NCI-H526 (cell line): ENCODE results near the gene IL1RN.
A peak's percentile ranks its signal among the peaks of the same experiment; 100 is the strongest.

ENCODE experiments used
- DNase-seq, 2 experiments: peaks; one replicate each; lab custom pipeline; 2025; lab: John Stamatoyannopoulos, UW

IL1RN gene

DNA sequence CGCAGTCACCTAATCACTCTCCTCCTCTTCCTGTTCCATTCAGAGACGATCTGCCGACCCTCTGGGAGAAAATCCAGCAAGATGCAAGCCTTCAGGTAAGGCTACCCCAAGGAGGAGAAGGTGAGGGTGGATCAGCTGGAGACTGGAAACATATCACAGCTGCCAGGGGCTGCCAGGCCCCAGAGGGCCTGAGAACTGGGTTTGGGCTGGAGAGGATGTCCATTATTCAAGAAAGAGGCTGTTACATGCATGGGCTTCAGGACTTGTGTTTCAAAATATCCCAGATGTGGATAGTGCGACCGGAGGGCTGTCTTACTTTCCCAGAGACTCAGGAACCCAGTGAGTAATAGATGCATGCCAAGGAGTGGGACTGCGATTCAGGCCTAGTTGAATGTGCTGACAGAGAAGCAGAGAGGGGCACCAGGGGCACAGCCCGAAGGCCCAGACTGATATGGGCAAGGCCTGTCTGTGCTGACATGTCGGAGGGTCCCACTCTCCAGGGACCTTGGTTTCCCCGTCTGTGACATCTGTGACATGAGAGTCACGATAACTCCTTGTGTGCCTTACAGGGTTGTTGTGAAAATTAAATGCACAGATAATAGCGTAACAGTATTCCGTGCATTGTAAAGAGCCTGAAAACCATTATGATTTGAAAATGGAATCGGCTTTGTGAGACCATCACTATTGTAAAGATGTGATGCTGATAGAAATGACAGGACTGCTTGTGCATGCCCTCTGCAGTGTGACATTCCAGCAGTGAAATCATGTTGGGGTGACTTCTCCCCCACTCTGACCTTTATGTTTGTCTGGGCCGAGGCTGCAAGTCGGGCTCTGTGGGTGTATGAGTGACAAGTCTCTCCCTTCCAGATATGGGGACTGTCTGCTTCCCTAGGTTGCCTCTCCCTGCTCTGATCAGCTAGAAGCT, 510 bp downstream of the IL1RN start:
- DNase-seq: no peak

DNA sequence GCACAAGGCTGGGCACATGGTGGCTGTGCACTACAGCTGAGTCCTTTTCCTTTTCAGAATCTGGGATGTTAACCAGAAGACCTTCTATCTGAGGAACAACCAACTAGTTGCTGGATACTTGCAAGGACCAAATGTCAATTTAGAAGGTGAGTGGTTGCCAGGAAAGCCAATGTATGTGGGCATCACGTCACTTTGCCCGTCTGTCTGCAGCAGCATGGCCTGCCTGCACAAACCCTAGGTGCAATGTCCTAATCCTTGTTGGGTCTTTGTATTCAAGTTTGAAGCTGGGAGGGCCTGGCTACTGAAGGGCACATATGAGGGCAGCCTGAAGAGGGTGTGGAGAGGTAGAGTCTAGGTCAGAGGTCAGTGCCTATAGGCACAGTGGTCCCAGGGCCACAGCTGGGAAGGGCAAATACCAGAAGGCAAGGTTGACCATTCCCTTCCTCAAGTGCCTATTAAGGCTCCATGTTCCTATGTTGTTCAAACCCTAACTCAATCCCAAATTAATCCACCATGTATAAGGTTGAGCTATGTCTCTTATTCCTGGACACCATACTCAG, 2.2 kb downstream of the IL1RN start:
- DNase-seq: no peak

DNA sequence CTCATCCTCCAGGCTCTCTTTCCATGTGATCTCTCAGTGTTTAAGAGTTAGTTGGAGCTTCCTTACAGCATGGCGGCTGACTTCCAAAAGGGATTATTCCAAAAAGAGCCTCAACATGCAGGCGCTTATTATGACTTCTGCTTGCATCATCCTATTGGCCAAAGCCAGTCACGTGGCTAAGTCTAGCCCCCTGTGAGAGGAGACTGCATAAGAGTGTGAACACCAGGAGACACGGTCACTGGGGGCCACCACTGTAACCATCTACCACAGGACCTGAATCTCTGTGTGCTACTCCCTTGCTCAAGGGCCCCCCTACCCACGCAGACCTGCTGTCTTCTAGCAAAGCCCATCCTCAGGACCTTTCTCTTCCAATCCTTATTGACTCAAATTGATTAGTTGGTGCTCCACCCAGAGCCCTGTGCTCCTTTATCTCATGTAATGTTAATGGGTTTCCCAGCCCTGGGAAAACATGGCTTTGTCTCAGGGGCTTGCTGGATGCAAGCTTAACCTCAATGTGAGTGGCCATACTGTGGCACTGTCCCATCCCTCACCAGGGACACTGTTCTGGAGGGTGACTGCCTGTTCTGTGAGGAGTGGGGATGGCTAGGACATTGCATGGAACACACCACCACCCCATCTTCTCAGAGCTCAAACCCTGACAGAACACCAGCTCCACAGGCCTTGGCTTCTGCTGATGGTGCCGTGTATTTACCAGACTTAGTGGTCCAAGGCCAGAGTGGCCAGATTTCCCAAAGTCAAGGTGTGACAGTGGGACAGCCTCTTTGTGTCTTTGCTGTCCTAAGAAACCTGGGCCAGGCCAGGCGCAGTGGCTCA, 4.2 kb downstream of the IL1RN start:
- DNase-seq: no peak

DNA sequence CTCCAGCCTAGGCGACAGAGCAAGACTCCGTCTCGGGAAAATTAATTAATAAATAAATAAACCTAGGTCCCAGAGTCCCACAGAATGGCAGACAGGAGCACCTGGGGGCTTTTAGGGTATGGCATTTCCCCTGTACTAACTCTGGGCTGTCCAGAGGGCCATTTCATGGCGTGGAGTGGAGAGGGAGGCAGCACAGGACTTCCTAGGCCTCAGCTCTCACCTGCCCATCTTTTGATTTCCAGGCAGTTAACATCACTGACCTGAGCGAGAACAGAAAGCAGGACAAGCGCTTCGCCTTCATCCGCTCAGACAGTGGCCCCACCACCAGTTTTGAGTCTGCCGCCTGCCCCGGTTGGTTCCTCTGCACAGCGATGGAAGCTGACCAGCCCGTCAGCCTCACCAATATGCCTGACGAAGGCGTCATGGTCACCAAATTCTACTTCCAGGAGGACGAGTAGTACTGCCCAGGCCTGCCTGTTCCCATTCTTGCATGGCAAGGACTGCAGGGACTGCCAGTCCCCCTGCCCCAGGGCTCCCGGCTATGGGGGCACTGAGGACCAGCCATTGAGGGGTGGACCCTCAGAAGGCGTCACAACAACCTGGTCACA, 5.1 kb downstream of the IL1RN start:
- DNase-seq: no peak

DNA sequence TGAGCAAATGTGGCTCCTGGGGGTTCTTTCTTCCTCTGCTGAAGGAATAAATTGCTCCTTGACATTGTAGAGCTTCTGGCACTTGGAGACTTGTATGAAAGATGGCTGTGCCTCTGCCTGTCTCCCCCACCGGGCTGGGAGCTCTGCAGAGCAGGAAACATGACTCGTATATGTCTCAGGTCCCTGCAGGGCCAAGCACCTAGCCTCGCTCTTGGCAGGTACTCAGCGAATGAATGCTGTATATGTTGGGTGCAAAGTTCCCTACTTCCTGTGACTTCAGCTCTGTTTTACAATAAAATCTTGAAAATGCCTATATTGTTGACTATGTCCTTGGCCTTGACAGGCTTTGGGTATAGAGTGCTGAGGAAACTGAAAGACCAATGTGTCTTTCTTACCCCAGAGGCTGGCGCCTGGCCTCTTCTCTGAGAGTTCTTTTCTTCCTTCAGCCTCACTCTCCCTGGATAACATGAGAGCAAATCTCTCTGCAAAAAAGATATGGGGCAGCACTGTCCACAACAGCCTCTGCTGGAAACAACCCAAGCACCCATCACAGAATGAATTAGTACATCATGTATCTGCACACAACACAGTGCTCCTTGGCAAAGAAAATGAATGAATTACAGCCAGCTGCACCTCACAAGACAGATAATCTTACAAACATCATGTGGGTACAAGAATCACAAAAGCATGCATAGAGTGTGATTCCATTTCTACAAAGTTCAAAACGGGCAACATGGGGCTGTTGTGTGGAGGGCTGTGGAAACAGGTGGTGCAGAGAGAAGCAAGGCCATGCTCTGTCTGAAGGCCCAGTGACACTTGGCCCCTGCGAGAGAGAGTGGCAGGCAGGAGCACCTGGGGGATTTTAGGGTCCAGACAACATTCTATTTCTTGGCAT, 6.6 kb downstream of the IL1RN start:
- DNase-seq: no peak

DNA sequence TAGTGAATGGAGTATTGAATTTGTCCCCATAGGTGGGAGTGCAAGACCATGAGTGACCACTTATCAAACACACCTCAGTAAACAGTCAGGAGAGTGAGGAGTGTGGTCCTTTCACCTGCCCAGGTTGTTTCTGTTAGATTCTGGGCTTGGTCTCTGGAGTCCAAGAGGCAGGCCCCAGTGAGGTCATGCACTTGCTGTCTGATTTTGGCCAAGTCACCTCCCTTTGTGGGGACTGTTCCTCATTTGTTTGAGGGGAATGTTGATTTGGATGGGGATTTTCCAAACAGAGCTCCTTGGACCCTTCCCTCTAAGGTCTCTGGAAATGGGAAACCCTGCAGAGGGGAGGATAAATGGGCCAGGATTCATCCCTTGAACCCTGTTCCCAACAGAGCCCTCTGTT, 7.3 kb downstream of the IL1RN start:
- DNase-seq: no peak

DNA sequence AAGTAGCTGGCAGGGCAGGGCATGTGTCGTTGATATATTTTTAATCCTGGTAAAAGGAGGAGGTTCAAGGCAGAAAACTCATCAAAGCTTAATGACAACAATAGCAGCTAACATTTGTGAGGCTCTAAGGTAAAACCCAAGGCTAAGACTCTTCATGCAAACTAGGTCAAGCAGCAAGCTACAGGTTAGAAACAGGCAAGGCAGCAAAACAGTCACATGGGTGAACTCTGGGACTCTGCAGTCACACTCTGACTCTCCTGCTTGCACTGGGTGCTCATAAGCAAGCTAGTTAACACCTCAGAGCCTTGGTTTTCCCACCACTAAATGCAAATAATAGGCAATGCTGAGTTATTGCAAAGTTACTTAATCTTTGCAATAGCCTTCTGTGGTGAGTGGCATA, 7.9 kb downstream of the IL1RN start:
- DNase-seq: no peak

DNA sequence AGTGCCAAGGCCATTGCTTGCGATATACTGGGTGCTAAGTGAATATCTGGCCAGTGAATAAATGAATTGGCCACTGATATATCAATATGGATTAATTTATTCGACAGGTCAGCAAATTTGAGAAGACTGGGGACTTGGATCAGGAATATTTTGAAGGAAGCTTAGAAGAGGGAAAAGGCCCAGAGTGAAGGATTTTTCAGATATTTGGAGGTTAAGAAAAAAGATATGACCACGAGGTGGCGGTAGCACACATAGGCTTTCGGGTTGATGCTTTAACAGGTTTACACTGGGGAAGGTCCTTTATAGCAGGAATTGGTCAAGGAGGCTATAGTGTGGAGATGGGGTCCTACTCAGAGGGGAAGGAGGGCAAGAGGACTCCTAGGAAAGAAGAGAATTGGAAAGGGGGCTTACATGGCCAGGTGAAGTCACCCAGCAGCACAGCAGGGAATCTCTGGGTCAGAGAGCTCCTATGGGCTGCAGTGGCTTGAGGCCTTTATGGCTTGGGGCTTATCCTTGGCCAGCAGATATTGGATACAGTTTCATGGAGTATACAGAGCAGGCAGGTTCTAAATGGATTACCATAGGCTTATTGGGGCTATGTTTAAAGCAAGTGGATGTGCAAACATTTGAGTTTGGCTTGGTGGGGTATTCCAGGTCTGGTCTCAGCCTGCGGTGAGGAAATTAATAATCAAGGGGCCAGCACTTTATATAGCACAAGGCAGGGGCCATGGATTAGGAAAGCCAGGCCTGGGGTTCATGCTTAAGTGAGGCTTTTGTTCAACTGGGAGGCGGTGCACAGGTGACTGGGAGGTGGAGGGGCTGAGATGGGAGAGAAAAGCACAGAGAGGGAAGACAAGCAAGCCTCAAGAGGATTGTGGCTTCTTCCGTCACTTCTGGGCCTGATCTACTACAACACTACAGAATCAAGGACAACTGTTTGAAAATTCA, 9.7 kb downstream of the IL1RN start:
- DNase-seq: peak in 1 of 2 experiments; percentile 45

DNA sequence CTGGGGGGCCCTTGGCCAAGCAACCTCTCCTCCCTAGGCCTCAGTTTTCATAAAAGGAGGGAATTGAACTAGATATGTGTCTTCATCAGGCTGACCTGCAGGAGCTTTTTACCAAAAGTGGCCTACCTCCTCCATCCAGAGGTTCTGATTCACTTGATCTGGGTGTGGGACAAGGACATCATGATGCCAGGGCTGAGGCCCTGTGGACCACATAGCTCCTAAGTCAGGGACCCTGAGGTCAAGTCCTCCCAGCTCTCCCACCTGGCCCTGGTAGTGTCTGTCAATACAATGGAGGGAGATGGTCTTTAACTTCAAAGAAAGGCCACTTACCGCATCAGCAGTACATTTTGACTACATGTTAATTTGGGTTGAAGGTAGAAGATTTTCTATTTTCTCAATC, 10.4 kb downstream of the IL1RN start:
- DNase-seq: no peak

DNA sequence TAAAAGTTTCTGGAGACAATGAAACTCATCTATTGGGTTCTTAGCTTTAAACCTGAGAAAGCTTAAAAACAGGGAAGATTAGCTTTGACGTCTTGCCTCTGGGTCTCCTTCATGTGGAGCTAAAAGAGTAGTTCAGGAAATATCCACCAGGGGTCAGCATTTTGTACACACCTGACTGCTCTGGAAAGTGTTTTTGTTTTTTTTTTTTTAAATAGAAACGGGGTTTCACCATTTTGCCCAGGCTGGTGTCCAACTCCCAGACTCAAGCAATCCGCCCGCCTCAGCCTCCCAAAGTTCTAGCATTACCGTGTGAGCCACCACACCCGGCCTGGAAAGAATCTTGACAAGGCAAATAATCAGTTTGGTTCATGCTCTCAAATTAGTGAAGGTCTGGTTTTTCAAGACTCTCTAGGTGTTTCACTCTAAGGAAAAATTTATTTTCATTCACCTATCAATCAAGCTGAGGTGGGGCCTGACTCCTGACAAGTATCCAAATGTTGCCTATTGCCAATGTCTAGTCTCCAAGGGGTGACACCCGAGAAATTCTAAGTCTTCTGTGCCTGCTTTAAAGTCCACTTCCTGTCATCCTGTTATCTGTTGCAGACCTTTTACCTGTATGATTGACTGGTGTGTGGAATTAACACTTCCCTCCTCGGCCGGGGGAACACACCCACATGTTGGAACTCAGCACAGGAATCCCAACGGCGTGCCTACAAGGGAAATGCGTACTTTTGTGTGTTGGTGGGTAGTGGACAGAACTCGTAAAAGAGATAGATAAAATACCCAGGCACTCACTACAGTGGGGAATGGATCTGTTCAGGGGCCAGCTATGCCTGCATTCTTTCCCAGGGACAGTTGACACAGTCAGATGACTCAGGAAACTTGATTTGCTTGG, 11.3 kb downstream of the IL1RN start:
- peak; percentile 23 to 77 for DNase-seq

DNA sequence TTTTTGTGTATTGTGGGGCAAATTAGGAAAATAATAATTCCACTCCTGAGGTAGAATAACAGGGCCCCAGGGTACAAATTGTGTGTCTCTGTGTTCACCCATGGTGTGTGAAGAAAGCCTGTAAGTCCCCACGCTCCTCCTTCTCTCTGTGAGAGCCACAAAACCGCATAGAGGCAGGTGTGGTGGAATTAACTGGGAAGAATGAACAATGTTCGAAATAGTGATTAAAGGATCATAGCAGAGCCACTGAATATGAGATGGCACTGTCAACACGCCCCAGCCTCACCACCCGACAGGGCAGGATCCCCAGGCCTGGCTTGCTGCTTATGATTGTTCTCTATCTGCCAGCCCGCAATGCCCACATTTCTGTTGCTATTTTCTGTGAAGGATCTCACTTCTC, 14.1 kb downstream of the IL1RN start:
- DNase-seq: no peak

DNA sequence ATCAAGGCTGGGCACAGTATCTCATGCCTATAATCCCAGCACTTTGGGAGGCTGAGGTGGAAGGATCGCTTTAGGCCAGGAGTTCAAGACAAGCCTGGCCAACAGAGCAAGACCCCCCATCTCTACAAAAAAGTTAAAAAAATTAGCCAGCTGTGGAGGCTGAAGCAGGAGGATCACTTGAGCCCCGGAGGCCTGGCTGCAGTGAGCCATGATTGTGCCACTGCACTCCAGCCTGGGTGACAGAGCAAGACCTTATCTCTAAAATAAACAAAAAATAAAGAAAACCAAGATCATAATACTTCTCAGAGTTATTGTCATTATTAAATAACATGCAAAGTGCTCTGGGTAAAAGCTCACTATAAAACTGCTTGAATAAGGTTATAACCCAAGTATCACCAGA, 14.9 kb downstream of the IL1RN start:
- DNase-seq: no peak

DNA sequence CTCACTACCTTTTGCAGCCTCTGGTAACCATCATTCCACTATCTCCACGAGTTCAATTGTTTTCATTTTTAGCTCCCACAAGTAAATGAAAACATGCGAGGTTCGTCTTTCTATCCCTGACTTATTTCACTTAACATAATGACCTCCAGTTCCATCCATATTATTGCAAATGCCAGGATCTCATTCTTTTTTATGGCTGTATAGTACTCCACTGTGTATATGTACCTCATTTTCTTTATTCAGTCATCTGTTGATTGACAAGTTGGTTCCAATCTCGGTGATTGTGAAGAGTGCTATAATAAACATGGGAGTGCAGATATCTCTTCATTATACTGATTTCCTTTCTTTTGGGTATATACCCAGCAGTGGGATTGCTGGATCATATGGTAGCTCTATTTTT, 16.9 kb downstream of the IL1RN start:
- no peak for DNase-seq

DNA sequence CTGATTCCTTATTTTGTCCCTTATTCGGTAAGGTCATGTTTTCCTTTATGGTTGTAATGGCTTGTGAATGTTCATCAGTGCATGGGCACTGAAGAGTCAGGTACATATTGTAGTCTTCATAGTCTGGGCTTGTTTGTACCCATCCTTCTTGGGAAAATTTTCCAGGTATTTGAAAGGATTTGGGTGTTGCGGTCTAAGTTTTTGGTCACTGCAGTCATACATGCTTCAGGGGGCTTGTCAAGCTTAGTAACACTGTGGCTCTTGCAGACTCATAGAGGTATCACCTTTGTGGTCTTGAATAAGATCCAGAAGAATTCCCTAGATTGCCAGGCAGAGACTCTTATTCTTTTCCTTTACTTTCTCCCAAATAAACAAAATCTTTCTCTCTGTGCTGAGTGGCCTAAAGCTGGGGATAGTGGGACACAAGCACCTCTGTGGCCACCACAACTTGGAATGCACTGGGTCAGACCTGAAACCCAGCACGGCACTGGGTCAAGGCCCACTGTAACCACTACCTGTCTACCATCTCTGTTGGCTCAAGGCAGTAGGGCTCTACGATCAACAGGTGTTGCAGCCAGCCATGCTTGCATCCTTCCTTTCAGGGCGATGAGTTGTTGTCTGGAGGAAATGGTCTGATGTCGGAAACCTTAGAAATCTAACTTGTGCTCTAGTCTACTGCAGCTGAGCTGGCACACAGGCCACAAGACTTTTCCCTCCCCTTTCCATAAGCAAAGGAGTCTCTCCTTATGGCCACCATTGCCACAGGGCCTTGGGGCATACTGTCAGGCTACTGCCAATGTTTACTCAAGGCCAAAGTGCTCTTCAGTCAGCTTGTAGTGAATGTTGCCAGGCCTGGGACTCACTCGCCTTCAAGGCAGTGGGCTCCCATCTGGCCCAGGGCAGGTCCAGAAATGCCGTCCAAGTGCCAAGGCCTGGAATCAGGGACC, 21.5 kb downstream of the IL1RN start:
- DNase-seq: no peak

DNA sequence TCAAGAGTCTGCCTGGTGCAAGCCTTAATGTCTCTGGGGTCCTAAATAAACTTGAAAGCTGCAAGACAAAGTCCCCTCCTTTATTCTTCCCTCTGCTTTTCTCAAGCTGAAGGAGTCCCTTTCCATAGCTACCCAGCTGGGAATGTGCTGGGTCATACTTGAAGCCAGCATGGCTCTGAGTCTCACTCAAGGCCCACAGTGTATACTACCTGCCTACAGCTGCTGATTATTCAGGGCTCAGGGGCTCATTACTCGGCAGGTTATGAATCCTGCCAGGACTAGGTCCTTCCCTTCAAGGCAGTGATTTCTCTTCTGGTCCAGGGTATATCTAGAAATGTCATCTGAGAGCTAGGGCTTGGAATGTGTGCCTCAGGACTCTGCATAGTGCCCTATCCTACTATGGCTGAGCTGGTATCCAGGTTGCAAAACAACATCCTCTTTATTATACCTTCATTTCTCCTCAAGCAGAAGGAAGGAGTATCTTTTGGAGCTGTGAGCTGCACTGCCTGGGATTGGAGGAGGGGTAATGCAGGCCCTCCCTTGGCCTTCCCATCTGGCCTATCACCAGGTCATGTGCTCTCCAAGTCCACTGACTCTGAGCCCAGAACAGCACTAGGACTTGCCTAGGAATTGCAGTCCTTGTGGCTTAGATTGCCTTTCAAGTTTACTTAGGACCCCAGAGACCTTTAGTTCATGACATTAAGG, 22.3 kb downstream of the IL1RN start:
- DNase-seq: no peak

DNA sequence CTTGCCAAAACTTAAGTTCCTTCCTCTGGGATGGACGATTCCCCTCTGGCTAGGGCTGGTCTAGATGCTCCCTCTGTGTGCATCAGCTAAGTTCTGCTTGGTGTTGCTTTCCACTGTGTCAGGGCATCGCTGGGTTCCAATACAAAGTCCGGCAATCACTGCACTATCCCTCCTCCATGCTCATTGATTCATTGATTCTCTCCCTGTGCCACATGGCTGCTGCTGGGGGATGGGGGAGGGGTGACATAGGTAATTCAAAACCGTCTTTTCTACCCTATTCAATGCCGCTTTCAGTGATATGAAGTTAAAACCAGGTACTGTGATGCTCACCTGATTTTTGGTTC, 22.8 kb downstream of the IL1RN start:
- no peak for DNase-seq

DNA sequence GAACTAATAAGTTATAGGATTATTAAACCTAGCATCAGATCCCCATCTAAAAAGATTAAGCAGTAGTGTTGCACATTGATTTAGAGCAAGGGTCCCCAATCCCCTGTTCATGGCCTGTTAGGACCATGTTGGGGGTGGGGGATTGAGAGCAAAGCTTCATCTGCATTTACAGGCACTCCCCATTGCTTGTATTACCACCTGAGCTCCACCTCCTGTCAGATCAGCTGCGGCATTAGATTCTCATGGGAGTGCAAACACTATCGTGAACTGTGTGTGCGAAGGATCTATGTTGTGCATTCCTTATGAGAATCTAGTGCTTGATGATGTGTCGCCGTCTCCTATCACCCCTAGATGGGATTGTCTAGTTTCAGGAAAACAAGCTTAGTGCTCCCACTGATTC, 27.9 kb downstream of the IL1RN start:
- no peak for DNase-seq
